ENCODE data around the gene S100B. TPM values are rescaled to one million over a fixed set of nuclear protein-coding genes. Genes with fewer than 3 reads are reported as not detected.

The S100B gene
- 3.7 TPM for polyA plus RNA-seq (2013, experiment 1 of 2)
- polyA plus RNA-seq (2013, experiment 2 of 2), result 4.0 TPM

DNA sequence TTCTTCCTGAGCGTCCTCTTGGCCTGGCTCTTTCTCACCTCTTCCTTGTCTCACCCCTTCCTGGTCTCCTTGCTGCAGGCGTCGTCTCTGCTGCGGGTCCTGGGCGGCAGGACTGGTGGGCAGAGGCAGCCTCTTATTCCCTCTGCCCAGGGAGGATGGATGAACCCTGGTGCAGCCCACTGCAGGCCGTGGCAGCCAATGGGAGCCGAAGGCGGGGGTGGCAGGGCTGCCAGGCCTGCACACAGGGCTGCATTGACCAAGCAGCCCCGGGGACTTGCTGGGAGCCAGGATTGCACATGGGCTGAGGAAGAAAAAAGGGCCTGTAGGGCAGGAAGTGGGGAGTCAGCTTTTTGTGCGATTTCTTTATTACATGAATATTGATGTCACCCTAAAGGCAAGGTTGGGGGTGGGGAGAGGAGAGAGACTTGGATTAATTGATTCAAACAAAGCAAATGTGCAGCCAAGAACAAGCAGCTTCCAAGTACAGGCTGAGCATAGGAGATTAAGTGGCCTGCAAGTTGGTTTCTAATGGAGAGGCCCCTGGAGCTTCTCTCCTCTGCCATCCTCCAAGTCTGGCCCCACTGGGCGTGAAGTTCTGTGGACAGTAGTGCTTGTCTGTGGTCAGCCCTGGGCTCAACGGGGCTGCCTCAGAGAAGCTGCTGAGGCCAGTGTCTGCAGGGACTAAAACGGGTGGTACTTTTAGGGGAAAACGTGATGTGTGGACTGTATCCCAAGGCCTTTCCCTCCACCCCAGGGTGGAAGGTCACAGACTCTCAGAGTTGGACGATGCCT, at the start of gene S100B:
S100B (minus strand) TSS at position 108 of the 792 bp plus-strand sequence. CDS start 2,667 bp downstream, outside the sequence.
- no peaks in the 10 kb centered on the region for H3K9me3 ChIP-seq (ENCODE audit: control insufficient read depth, low read length)
- H3K36me3 ChIP-seq (ENCODE audit: control insufficient read depth, insufficient read depth, low read length), result no peaks in the 10 kb centered on the region
- H3K4me1 ChIP-seq (ENCODE audit: control insufficient read depth, insufficient read depth, low read length, poor library complexity, severe bottlenecking), result peaks cover 17% of the 10 kb centered on the region

GRCh38 chr21:46651121-46651520, 46.2 kb upstream of the S100B start:
- Histone ChIP-seq H3K4me1 (ENCODE audit: control insufficient read depth, insufficient read depth, low read length, poor library complexity, severe bottlenecking) (no peaks in the 10 kb centered on the region), H3K9me3 (ENCODE audit: control insufficient read depth, low read length) (peaks cover 29% of the 10 kb centered on the region), H3K27ac (ENCODE audit: low read depth, low read length, severe bottlenecking) (no peak overlapping the region), H3K4me3 (ENCODE audit: extremely low read depth, insufficient read depth, low read length, poor library complexity, severe bottlenecking) (no peak overlapping the region), H3K36me3 (ENCODE audit: control insufficient read depth, insufficient read depth, low read length) (peaks cover 95% of the 10 kb centered on the region)
- WGBS, 2 experiments (ENCODE audit: insufficient coverage in 2 of 2), result 96 to 97% methylated on average over 5 to 7 of the region's 7 CpGs

More for the DNA sequence above, at the start of gene S100B:
- no peak within 1 kb of the TSS for H3K27ac ChIP-seq (ENCODE audit: low read depth, low read length, severe bottlenecking)
- WGBS, 2 experiments (ENCODE audit: insufficient coverage in 2 of 2), result 74 to 75% methylated on average over 12 to 15 of the region's 15 CpGs
- no peak within 1 kb of the TSS for H3K4me3 ChIP-seq (ENCODE audit: extremely low read depth, insufficient read depth, low read length, poor library complexity, severe bottlenecking)

- H3K4me1 ChIP-seq (ENCODE audit: control insufficient read depth, insufficient read depth, low read length, poor library complexity, severe bottlenecking), result no peaks in the 10 kb centered on the region
- H3K4me3 ChIP-seq (ENCODE audit: extremely low read depth, insufficient read depth, low read length, poor library complexity, severe bottlenecking), result no peak overlapping the region
- peaks cover 95% of the 10 kb centered on the region for H3K36me3 ChIP-seq (ENCODE audit: control insufficient read depth, insufficient read depth, low read length)
- H3K9me3 ChIP-seq (ENCODE audit: control insufficient read depth, low read length), result peaks cover 24% of the 10 kb centered on the region
- 93 to 96% methylated on average over 13 to 14 of the region's 14 CpGs for WGBS, 2 experiments (ENCODE audit: insufficient coverage in 2 of 2)
- no peak overlapping the region for H3K27ac ChIP-seq (ENCODE audit: low read depth, low read length, severe bottlenecking)
Observed at GRCh38 chr21:46650476-46651098, 45.7 kb upstream of the S100B start.

- H3K4me3 ChIP-seq (ENCODE audit: extremely low read depth, insufficient read depth, low read length, poor library complexity, severe bottlenecking), result no peak overlapping the region
- H3K9me3 ChIP-seq (ENCODE audit: control insufficient read depth, low read length), result peaks cover 11% of the 10 kb centered on the region
- 96 to 98% methylated on average over 19 of the region's 19 CpGs for WGBS, 2 experiments (ENCODE audit: insufficient coverage in 2 of 2)
- H3K27ac ChIP-seq (ENCODE audit: low read depth, low read length, severe bottlenecking), result no peak overlapping the region
- H3K4me1 ChIP-seq (ENCODE audit: control insufficient read depth, insufficient read depth, low read length, poor library complexity, severe bottlenecking), result no peaks in the 10 kb centered on the region
- H3K36me3 ChIP-seq (ENCODE audit: control insufficient read depth, insufficient read depth, low read length), result peaks cover 100% of the 10 kb centered on the region
Observed at GRCh38 chr21:46649356-46649755, 44.5 kb upstream of the S100B start.

GRCh38 chr21:46648539-46648938, 43.7 kb upstream of the S100B start:
- 96% methylated on average over 27 of the region's 27 CpGs for WGBS, 2 experiments (ENCODE audit: insufficient coverage in 2 of 2)
- Histone ChIP-seq H3K27ac (ENCODE audit: low read depth, low read length, severe bottlenecking) (no peak overlapping the region), H3K36me3 (ENCODE audit: control insufficient read depth, insufficient read depth, low read length) (peaks cover 100% of the 10 kb centered on the region)

GRCh38 chr21:46646541-46647154, 41.8 kb upstream of the S100B start:
- H3K4me1 ChIP-seq (ENCODE audit: control insufficient read depth, insufficient read depth, low read length, poor library complexity, severe bottlenecking), result no peaks in the 10 kb centered on the region
- H3K4me3 ChIP-seq (ENCODE audit: extremely low read depth, insufficient read depth, low read length, poor library complexity, severe bottlenecking), result no peak overlapping the region
- H3K27ac ChIP-seq (ENCODE audit: low read depth, low read length, severe bottlenecking), result no peak overlapping the region
- 97 to 100% methylated on average over 6 of the region's 9 CpGs for WGBS, 2 experiments (ENCODE audit: insufficient coverage in 2 of 2)
- H3K9me3 ChIP-seq (ENCODE audit: control insufficient read depth, low read length), result no peaks in the 10 kb centered on the region
- peaks cover 99% of the 10 kb centered on the region for H3K36me3 ChIP-seq (ENCODE audit: control insufficient read depth, insufficient read depth, low read length)

More at GRCh38 chr21:46648539-46648938, 43.7 kb upstream of the S100B start:
- Histone ChIP-seq H3K4me3 (ENCODE audit: extremely low read depth, insufficient read depth, low read length, poor library complexity, severe bottlenecking) (no peak overlapping the region), H3K9me3 (ENCODE audit: control insufficient read depth, low read length) (peaks cover 6% of the 10 kb centered on the region), H3K4me1 (ENCODE audit: control insufficient read depth, insufficient read depth, low read length, poor library complexity, severe bottlenecking) (no peaks in the 10 kb centered on the region)

GRCh38 chr21:46645840-46646239, 41.0 kb upstream of the S100B start:
- H3K4me1 ChIP-seq (ENCODE audit: control insufficient read depth, insufficient read depth, low read length, poor library complexity, severe bottlenecking), result no peaks in the 10 kb centered on the region
- no peaks in the 10 kb centered on the region for H3K9me3 ChIP-seq (ENCODE audit: control insufficient read depth, low read length)
- WGBS, 2 experiments (ENCODE audit: insufficient coverage in 2 of 2), result 96 to 100% methylated on average over 3 to 4 of the region's 5 CpGs
- H3K36me3 ChIP-seq (ENCODE audit: control insufficient read depth, insufficient read depth, low read length), result peaks cover 99% of the 10 kb centered on the region
- no peak overlapping the region for H3K4me3 ChIP-seq (ENCODE audit: extremely low read depth, insufficient read depth, low read length, poor library complexity, severe bottlenecking)
- no peak overlapping the region for H3K27ac ChIP-seq (ENCODE audit: low read depth, low read length, severe bottlenecking)

- 85 to 87% methylated on average over 9 of the region's 12 CpGs for WGBS, 2 experiments (ENCODE audit: insufficient coverage in 2 of 2)
- Histone ChIP-seq H3K36me3 (ENCODE audit: control insufficient read depth, insufficient read depth, low read length) (peaks cover 85% of the 10 kb centered on the region), H3K4me3 (ENCODE audit: extremely low read depth, insufficient read depth, low read length, poor library complexity, severe bottlenecking) (no peak overlapping the region), H3K4me1 (ENCODE audit: control insufficient read depth, insufficient read depth, low read length, poor library complexity, severe bottlenecking) (no peaks in the 10 kb centered on the region), H3K9me3 (ENCODE audit: control insufficient read depth, low read length) (no peaks in the 10 kb centered on the region), H3K27ac (ENCODE audit: low read depth, low read length, severe bottlenecking) (no peak overlapping the region)
Observed at GRCh38 chr21:46643379-46644177, 38.7 kb upstream of the S100B start.

DNA sequence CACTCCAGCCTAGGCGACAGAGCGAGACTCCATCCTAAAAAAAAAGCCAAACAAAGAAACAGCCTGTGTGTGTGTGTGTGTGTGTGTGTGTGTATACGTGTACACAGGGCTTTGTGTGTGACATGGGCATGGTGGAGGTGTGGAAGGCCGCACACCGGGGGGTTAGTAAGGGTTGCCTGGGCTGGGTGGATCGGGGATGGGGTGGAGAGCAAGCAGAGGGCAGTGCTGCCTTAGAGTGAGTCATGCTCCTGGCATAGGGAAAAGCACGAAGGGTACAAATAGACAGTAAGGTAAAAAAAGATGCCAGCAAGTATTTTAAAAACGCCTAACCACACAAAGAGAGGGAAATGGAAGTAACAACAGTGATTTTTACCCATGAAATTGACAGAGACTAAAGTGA, 36.8 kb upstream of the S100B start:
- H3K9me3 ChIP-seq (ENCODE audit: control insufficient read depth, low read length), result no peaks in the 10 kb centered on the region
- no peak overlapping the region for H3K4me3 ChIP-seq (ENCODE audit: extremely low read depth, insufficient read depth, low read length, poor library complexity, severe bottlenecking)
- peaks cover 11% of the 10 kb centered on the region for H3K4me1 ChIP-seq (ENCODE audit: control insufficient read depth, insufficient read depth, low read length, poor library complexity, severe bottlenecking)
- 91 to 97% methylated on average over 5 to 7 of the region's 8 CpGs for WGBS, 2 experiments (ENCODE audit: insufficient coverage in 2 of 2)
- H3K36me3 ChIP-seq (ENCODE audit: control insufficient read depth, insufficient read depth, low read length), result peaks cover 81% of the 10 kb centered on the region
- H3K27ac ChIP-seq (ENCODE audit: low read depth, low read length, severe bottlenecking), result no peak overlapping the region

Measured in mesodermal cell (in vitro differentiated cells).